Panc1 (cell line): ENCODE results near the gene TNRC6A. TPM values are rescaled to one million over a fixed set of nuclear protein-coding genes. Genes with fewer than 3 reads are reported as not detected.

Experiments used
- ATAC-seq: fragments of 200-7000 bp; cut with Tn5 transposase; 2 replicates; pipeline ENCODE4 v1.9.1; 2020; ENCODE audit warnings: mild to moderate bottlenecking, moderate library complexity
- BruUV-seq: library from RNA; stranded (reverse); fragments of 400-500 nt; replicated peaks from 2 replicates; lab custom pipeline; 2021; lab: Mats Ljungman, UMichigan
- CTCF ChIA-PET: fragments of 300-600 bp; sonication (Branson Sonifier 250); formaldehyde crosslinking; loops from one replicate; lab custom pipeline; 2022; ENCODE audit warnings: antibody characterized with exemption; lab: Charles Lee
- POLR2A ChIA-PET: fragments of 300-600 bp; sonication (Branson Sonifier 250); formaldehyde crosslinking; loops from one replicate; lab custom pipeline; 2022; ENCODE audit warnings: antibody characterized with exemption; lab: Charles Lee
- DNase-seq: peaks from one replicate; pipeline ENCODE4 v3.0.0-alpha.2; 2010; ENCODE audit warnings: low read depth, low spot score
- H3K27ac ChIP-seq: 2 replicates; pipeline ENCODE4 v1.5.1; 2011; ENCODE audit warnings: mild to moderate bottlenecking, low read length, inconsistent platforms
- H3K27me3 ChIP-seq: fragments of 200-500 bp; sonication (Bioruptor generic); 2 replicates; pipeline ENCODE4 v1.6.0; 2014; ENCODE audit warnings: low read length, inconsistent platforms; ENCODE audit not compliant: control insufficient read depth, insufficient read depth
- H3K36me3 ChIP-seq: fragments of 200-500 bp; sonication (Bioruptor generic); 2 replicates; pipeline ENCODE4 v1.5.1; 2014; ENCODE audit warnings: inconsistent platforms, mild to moderate bottlenecking, low read length, moderate library complexity; ENCODE audit not compliant: control insufficient read depth, insufficient read depth
- H3K4me1 ChIP-seq: 2 replicates; pipeline ENCODE4 v1.5.1; 2011; ENCODE audit warnings: inconsistent platforms, mild to moderate bottlenecking, low read length, moderate library complexity; ENCODE audit not compliant: control insufficient read depth, insufficient read depth
- H3K4me3 ChIP-seq, 2 experiments: 2 replicates each; pipeline ENCODE4 v1.5.1; 2011 to 2012; ENCODE audit warnings: low read depth in 2 of 2, low read length in 2 of 2, mild to moderate bottlenecking in 2 of 2, inconsistent platforms in 1 of 2, moderate library complexity in 1 of 2
- H3K9me3 ChIP-seq: fragments of 200-500 bp; sonication (Bioruptor generic); 2 replicates; pipeline ENCODE4 v1.5.1; 2014; ENCODE audit warnings: low read depth, mild to moderate bottlenecking, inconsistent platforms, low read length, moderate library complexity; ENCODE audit not compliant: control insufficient read depth, insufficient read depth
- POLR2AphosphoS5 ChIP-seq: IDR thresholded peaks from 2 replicates; pipeline ENCODE4 v1.6.1; 2012; ENCODE audit warnings: mild to moderate bottlenecking, low read depth, low read length, moderate library complexity
- SIN3A ChIP-seq: IDR thresholded peaks from 2 replicates; pipeline ENCODE4 v1.6.1; 2012; ENCODE audit warnings: low read depth, mild to moderate bottlenecking, low read length, moderate library complexity, borderline replicate concordance; ENCODE audit not compliant: insufficient read depth
- TCF7L2 ChIP-seq: IDR thresholded peaks from 2 replicates; pipeline ENCODE4 v1.6.1; 2011; ENCODE audit warnings: mild to moderate bottlenecking, low read depth, low read length, inconsistent platforms
- in situ Hi-C: cut with HindIII; loops from 2 replicates; pipeline ENCODE4 v1.10.0; 2016; ENCODE audit warnings: low sequenced_read_pairs, low pct_unique_long_range_greater_than_20kb
- intact Hi-C: fragments of 100-400 bp; cut with micrococcal nuclease; formaldehyde crosslinking; loops from one replicate; pipeline ENCODE4 v1.10.0; 2022; ENCODE audit not compliant: unreplicated experiment
- total RNA-seq: library from RNA; stranded (reverse); gene quantifications from one replicate; pipeline ENCODE4 v1.2.1, GENCODE V29; 2021; ENCODE audit not compliant: unreplicated experiment
- TF ChIP-seq, protein P1 (sequence below), 2 experiments: IDR thresholded peaks; 2 replicates each; pipeline ENCODE4 v1.6.1; 2011 to 2012; ENCODE audit warnings: low read depth in 2 of 2, control low read depth in 1 of 2, low read length in 1 of 2, mild to moderate bottlenecking in 1 of 2, moderate library complexity in 1 of 2; ENCODE audit not compliant: insufficient read depth in 1 of 2
- TF ChIP-seq, protein P2 (sequence below): fragments of 450-650 bp; IDR thresholded peaks from 2 replicates; pipeline ENCODE4 v1.5.1; 2017; ENCODE audit warnings: mild to moderate bottlenecking

Gene TNRC6A
- total RNA-seq, 1 experiment from 2014 or later, result 53.6 TPM

DNA sequence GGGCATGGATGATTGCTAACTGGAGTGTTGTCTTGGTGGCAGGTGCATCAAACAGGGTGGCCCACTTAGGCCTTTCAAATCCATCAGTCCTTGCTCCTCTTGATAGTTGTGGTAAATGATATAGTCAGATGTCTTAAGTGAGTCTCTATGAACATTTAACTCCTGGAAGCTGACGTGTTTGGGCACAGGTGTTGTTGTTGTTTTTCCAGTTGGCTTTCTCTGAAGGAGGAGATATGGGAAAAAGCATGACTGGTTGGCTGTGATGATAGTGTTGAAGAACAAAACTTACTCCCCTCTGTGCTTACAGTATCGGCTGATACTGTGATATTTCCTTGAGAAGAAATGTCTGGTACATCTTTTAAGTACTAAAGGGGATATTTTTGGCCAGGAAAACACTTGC is 18.0 kb downstream of the TNRC6A start:
- Histone ChIP-seq H3K27ac (no peak overlapping the region), H3K36me3 (peaks cover 5% of the 10 kb centered on the region; the same call in 1 of the 2 replicates), H3K4me3 (no peak overlapping the region), H3K9me3 (no peaks in the 10 kb centered on the region), H3K27me3 (no peaks in the 10 kb centered on the region), H3K4me1 (peaks cover 56% of the 10 kb centered on the region)
- ChIA-PET CTCF (no interaction called here), POLR2A (no interaction called here)
- DNase-seq (no peak), ATAC-seq (no peak)
- no TSS peak for BruUV-seq
- TF ChIP-seq, protein P1, sequence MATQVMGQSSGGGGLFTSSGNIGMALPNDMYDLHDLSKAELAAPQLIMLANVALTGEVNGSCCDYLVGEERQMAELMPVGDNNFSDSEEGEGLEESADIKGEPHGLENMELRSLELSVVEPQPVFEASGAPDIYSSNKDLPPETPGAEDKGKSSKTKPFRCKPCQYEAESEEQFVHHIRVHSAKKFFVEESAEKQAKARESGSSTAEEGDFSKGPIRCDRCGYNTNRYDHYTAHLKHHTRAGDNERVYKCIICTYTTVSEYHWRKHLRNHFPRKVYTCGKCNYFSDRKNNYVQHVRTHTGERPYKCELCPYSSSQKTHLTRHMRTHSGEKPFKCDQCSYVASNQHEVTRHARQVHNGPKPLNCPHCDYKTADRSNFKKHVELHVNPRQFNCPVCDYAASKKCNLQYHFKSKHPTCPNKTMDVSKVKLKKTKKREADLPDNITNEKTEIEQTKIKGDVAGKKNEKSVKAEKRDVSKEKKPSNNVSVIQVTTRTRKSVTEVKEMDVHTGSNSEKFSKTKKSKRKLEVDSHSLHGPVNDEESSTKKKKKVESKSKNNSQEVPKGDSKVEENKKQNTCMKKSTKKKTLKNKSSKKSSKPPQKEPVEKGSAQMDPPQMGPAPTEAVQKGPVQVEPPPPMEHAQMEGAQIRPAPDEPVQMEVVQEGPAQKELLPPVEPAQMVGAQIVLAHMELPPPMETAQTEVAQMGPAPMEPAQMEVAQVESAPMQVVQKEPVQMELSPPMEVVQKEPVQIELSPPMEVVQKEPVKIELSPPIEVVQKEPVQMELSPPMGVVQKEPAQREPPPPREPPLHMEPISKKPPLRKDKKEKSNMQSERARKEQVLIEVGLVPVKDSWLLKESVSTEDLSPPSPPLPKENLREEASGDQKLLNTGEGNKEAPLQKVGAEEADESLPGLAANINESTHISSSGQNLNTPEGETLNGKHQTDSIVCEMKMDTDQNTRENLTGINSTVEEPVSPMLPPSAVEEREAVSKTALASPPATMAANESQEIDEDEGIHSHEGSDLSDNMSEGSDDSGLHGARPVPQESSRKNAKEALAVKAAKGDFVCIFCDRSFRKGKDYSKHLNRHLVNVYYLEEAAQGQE (IDR thresholded peaks at IDR 0.05; ENCODE audit: insufficient read depth in 1 of 2, low read depth in 2 of 2, low read length in 1 of 2), result no peak
- TF ChIP-seq, protein P2, sequence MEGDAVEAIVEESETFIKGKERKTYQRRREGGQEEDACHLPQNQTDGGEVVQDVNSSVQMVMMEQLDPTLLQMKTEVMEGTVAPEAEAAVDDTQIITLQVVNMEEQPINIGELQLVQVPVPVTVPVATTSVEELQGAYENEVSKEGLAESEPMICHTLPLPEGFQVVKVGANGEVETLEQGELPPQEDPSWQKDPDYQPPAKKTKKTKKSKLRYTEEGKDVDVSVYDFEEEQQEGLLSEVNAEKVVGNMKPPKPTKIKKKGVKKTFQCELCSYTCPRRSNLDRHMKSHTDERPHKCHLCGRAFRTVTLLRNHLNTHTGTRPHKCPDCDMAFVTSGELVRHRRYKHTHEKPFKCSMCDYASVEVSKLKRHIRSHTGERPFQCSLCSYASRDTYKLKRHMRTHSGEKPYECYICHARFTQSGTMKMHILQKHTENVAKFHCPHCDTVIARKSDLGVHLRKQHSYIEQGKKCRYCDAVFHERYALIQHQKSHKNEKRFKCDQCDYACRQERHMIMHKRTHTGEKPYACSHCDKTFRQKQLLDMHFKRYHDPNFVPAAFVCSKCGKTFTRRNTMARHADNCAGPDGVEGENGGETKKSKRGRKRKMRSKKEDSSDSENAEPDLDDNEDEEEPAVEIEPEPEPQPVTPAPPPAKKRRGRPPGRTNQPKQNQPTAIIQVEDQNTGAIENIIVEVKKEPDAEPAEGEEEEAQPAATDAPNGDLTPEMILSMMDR, result no peak
- TF ChIP-seq POLR2AphosphoS5 (no peak), SIN3A (no peak), TCF7L2 (no peak)
- in situ Hi-C loops (no loop called here), intact Hi-C loops (no loop called here)

DNA sequence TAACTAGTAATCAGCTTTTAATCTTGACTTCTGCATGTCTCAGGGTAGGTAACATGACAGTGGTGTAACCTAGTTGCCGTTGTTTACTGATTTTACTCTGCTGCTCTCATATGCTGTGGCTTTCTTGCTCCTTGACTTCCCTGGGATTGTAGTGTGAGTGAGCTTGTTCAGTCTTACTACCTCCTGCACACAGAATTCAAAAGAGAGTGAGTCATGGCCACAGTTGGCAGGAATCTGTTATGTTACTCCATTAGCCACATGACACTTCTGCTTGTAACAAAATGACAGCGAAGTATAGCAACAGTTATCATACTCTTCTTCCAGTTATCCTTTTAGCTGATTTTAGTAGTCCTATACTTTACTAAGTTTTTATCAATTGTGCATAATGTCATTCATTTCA is 18.8 kb downstream of the TNRC6A start:
- ChIA-PET POLR2A (interaction anchor here (0.6 to 0.7 kb wide), 2 partner anchors 18 to 33 kb away, joined by 3 to 9 read pairs; no protein-coding TSS in a partner anchor), CTCF (no interaction called here)
- TF ChIP-seq SIN3A (no peak), POLR2AphosphoS5 (no peak), TCF7L2 (no peak)
- TF ChIP-seq, protein P1 (IDR thresholded peaks at IDR 0.05; ENCODE audit: insufficient read depth in 1 of 2, low read depth in 2 of 2, low read length in 1 of 2), result no peak
- TF ChIP-seq, protein P2, result no peak
- peaks cover 5% of the 10 kb centered on the region; the same call in 1 of the 2 replicates for H3K36me3 ChIP-seq
- in situ Hi-C loops, result no loop called here
- peak; percentile 96 for ATAC-seq
- BruUV-seq, result no TSS peak
- H3K4me1 ChIP-seq, result peaks cover 61% of the 10 kb centered on the region
- no peak overlapping the region for H3K4me3 ChIP-seq
- peak overlapping the region; percentile 42; the same call in 1 of the 2 replicates for H3K27ac ChIP-seq
- H3K27me3 ChIP-seq, result no peaks in the 10 kb centered on the region
- H3K9me3 ChIP-seq, result no peaks in the 10 kb centered on the region
- intact Hi-C loops, result no loop called here
- peak; percentile 81 for DNase-seq
